22Rv1 (cell line): ENCODE data around the gene TTC7B.

Experiments
- H3K27ac ChIP-seq: fragments of 450-650 bp; 2 replicates; pipeline ENCODE4 v1.5.1; 2017
- CTCF ChIP-seq: fragments of 450-650 bp; IDR thresholded peaks from 2 replicates; pipeline ENCODE4 v1.5.1; 2017; ENCODE audit warnings: mild to moderate bottlenecking
- ZFX ChIP-seq: fragments of 450-650 bp; IDR thresholded peaks from 2 replicates; pipeline ENCODE4 v1.6.1; 2017; ENCODE audit warnings: antibody characterized with exemption, borderline replicate concordance

The TTC7B gene

GRCh38 chr14:90580377-90581335, 235.6 kb downstream of the TTC7B start:
- H3K27ac ChIP-seq = no peak overlapping the region
- no peak for TF ChIP-seq CTCF
- TF ChIP-seq ZFX = no peak

- no peak overlapping the region for H3K27ac ChIP-seq
- TF ChIP-seq CTCF (no peak), ZFX (no peak)
Observed at GRCh38 chr14:90579816-90580215, 236.4 kb downstream of the TTC7B start.

GRCh38 chr14:90579088-90579487, 237.1 kb downstream of the TTC7B start:
- no peak overlapping the region for H3K27ac ChIP-seq
- TF ChIP-seq ZFX (no peak), CTCF (no peak)

GRCh38 chr14:90578283-90578985, 237.8 kb downstream of the TTC7B start:
- TF ChIP-seq CTCF (no peak), ZFX (no peak)
- no peak overlapping the region for H3K27ac ChIP-seq

- no peak overlapping the region for H3K27ac ChIP-seq
Observed at GRCh38 chr14:90577661-90578282, 238.5 kb downstream of the TTC7B start.

GRCh38 chr14:90576981-90577660, 239.1 kb downstream of the TTC7B start:
- H3K27ac ChIP-seq = no peak overlapping the region
- TF ChIP-seq ZFX = no peak
- TF ChIP-seq CTCF = no peak

More at GRCh38 chr14:90577661-90578282, 238.5 kb downstream of the TTC7B start:
- TF ChIP-seq CTCF = no peak
- no peak for TF ChIP-seq ZFX
